ENCODE measurements around the gene GPR108. TPM values are rescaled to one million over a fixed set of nuclear protein-coding genes. Genes with fewer than 3 reads are reported as not detected.
A peak's percentile ranks its signal among the peaks of the same experiment; 100 is the strongest.
"Not testable (repeated sequence)": the region's sequence is repeated elsewhere in the genome, so short reads cannot be mapped to it uniquely, and the experiment has no call there.

The GPR108 gene
- total RNA-seq, 6 experiments from 2014 or later: 22.3 to 53.0 (median 41.3) TPM

DNA sequence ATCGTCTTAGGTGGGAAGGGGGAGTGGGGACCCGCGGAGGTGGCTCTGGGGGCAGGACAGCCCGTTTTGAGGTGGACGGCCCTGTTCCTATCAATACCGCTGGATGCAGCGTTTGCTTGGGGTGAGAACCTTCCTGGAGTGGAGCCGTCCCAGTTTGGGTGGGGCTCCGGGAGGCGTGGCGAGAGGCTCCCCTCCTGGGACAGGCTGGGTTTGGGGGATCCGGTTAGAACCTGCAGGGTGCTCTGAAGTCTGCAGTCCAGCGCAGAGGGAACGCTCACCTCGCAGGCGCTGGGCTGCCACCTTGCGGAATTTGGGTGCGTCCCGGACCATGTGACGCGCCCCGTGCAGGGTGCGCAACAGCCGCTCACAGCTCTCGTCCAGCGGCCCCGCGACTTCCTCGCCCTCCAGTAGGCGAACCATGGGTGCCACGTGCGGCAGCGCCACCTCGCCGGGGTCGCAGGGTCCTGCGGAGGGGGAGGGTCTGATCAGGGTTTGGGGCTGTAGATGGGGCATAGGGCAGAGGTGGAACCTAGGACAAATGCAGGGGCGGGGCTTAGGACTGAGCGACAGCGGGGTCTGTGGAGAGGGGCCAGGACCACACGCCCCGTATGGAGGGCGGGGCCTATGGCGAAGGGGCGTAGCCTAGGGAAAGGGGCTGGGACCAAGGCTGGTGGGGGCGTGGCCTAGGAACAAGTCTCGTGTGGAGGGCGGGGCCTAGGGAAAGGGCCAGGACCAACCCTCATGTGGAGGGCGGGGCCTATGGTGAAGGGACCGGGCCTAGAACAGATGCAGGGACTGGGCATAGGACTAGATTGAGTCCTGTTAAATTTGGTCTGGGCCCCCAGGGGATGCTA, 16.0 kb upstream of the GPR108 start:
- H3K27ac ChIP-seq: peak overlapping the region in 2 of 3 donors; percentile 59 to 89
- peak overlapping the region; percentile 32 to 61 (median 50) for H3K4me3 ChIP-seq
- peak; percentile 84 to 90 (median 86) for ATAC-seq
- peak; percentile 87 to 94 (median 89) for DNase-seq
- TF ChIP-seq, protein P1, sequence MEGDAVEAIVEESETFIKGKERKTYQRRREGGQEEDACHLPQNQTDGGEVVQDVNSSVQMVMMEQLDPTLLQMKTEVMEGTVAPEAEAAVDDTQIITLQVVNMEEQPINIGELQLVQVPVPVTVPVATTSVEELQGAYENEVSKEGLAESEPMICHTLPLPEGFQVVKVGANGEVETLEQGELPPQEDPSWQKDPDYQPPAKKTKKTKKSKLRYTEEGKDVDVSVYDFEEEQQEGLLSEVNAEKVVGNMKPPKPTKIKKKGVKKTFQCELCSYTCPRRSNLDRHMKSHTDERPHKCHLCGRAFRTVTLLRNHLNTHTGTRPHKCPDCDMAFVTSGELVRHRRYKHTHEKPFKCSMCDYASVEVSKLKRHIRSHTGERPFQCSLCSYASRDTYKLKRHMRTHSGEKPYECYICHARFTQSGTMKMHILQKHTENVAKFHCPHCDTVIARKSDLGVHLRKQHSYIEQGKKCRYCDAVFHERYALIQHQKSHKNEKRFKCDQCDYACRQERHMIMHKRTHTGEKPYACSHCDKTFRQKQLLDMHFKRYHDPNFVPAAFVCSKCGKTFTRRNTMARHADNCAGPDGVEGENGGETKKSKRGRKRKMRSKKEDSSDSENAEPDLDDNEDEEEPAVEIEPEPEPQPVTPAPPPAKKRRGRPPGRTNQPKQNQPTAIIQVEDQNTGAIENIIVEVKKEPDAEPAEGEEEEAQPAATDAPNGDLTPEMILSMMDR (IDR thresholded peaks at IDR 0.05): peak; percentile 53 to 67 (median 58)
- TF ChIP-seq POLR2A (IDR thresholded peaks at IDR 0.05): peak; percentile 15
- intact Hi-C loops (cut with DNase I): no loop called here
- 7% methylated on average over 21 of the region's 50 CpGs for WGBS (ENCODE audit: insufficient coverage, low coverage, low lambda C conversion rate, missing lambda C conversion rate)
- no peaks in the 10 kb centered on the region for H3K27me3 ChIP-seq
- H3K9me3 ChIP-seq: no peaks in the 10 kb centered on the region
- H3K4me1 ChIP-seq: peaks cover 0 to 8% (median 0%) of the 10 kb centered on the region in 4 donors
- H3K36me3 ChIP-seq: peaks cover 0 to 8% (median 0%) of the 10 kb centered on the region in 4 donors

DNA sequence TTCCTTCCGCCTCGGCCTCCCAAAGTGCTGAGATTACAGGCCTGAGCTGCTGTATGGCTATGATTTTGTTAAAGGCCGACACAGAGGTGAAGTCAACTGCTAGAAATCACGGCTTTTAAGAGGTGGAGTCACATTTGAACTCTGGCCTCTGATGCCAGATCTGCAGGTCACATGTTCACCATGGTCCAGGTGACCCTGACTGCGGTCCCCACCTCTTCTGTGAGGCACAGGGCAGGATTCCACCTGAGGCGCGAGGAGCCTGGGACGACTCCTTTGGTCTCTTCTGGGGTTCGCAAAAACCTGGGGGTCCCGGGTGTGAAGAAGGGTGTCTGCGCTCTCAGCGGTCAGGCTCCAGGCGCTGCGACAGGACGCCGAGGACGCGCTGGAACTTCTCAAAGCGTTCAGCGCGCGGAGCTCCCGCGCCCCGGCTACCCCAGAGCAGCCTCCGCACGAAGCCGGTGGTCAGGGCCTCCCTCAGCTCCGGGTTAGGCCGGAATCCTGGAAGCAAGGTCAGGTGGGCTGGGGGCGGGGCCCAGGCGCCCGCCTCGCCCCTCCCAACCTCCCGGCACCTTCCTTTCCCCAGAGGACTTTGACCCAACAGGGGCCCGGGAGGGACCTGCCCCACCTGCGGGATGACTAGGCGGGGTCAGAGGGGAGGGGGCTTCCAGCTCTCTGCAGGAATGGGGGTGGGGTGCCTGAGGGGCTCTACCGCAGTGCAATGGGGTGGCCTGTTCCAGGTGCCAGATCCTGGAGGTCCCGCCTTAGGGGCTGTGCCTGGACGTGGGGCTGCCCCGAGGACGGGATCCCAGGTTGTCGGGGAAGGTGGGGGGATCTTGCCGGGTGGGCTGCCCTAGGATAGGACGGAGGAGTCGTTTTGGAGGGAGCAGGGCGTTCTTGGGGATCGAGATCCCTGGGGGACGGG, 15.1 kb upstream of the GPR108 start:
- peak; percentile 64 to 71 (median 66) for ATAC-seq
- peak overlapping the region in 2 of 3 donors; percentile 59 to 89 for H3K27ac ChIP-seq
- WGBS (ENCODE audit: insufficient coverage, low coverage, low lambda C conversion rate, missing lambda C conversion rate): 43% methylated on average over 12 of the region's 50 CpGs
- intact Hi-C loops (cut with DNase I): no loop called here
- peak; percentile 61 to 88 (median 85) for DNase-seq
- H3K27me3 ChIP-seq: no peaks in the 10 kb centered on the region
- peaks cover 0 to 13% (median 0%) of the 10 kb centered on the region in 4 donors for H3K36me3 ChIP-seq
- H3K9me3 ChIP-seq: no peaks in the 10 kb centered on the region
- peak overlapping the region; percentile 32 to 61 (median 50) for H3K4me3 ChIP-seq
- H3K4me1 ChIP-seq: peaks cover 0 to 10% (median 0%) of the 10 kb centered on the region in 4 donors
- TF ChIP-seq POLR2A (IDR thresholded peaks at IDR 0.05): peak; percentile 45
- TF ChIP-seq, protein P1 (IDR thresholded peaks at IDR 0.05): no peak

DNA sequence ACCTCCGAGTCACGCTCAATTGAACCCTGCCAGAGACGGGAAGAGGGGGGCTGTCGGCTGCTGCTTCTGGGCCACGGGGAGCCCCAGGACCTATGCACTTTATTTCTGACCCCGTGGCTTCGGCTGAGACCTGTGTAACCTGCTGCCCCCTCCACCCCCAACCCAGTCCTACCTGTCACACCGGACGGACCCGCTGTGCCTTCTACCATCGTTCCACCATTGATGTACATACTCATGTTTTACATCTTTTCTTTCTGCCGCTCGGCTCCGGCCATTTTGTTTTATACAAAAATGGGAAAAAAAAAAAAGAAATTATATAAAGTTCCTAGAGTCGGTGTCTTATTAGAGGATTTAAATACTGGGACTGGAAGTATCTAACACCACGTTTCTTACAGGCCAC, 13.8 kb upstream of the GPR108 start:
- peaks cover 0 to 10% (median 0%) of the 10 kb centered on the region in 4 donors for H3K4me1 ChIP-seq
- no peak overlapping the region for H3K4me3 ChIP-seq
- H3K27me3 ChIP-seq: no peaks in the 10 kb centered on the region
- intact Hi-C loops (cut with DNase I): no loop called here
- TF ChIP-seq POLR2A (IDR thresholded peaks at IDR 0.05): no peak
- TF ChIP-seq, protein P1 (IDR thresholded peaks at IDR 0.05): no peak
- WGBS (ENCODE audit: insufficient coverage, low coverage, low lambda C conversion rate, missing lambda C conversion rate): 95% methylated on average over 12 of the region's 16 CpGs
- DNase-seq: no peak
- H3K27ac ChIP-seq: peak overlapping the region in 1 of 3 donors; percentile 89
- H3K9me3 ChIP-seq: no peaks in the 10 kb centered on the region
- H3K36me3 ChIP-seq: peaks cover 0 to 26% (median 0%) of the 10 kb centered on the region in 4 donors
- ATAC-seq: no peak

DNA sequence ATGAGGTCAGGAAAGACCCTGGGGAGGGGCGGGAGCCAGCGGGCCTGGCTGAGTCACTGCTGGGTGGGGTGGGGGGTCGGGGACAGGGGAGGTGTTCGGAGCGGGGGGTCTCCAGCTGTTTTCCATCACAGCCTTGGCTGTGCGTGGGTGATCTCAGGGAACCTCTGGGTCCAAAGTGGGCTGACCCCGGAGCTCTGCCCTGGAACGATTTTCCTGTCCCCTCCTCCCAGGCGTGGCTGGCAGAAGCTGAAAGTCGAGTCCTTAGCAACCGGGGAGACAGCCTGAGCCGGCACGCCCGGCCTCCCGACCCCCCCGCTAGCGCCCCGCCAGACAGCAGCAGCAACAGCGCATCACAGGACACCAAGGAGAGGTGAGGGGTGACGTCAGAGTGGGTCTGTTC, 12.7 kb upstream of the GPR108 start:
- Histone ChIP-seq H3K4me3 (no peak overlapping the region), H3K27ac (no peak overlapping the region), H3K36me3 (peaks cover 0 to 28% (median 0%) of the 10 kb centered on the region in 4 donors), H3K4me1 (peaks cover 0 to 12% (median 0%) of the 10 kb centered on the region in 4 donors), H3K27me3 (no peaks in the 10 kb centered on the region), H3K9me3 (no peaks in the 10 kb centered on the region)
- no peak for DNase-seq
- WGBS (ENCODE audit: insufficient coverage, low coverage, low lambda C conversion rate, missing lambda C conversion rate): 75% methylated on average over 4 of the region's 20 CpGs
- no peak for TF ChIP-seq POLR2A (IDR thresholded peaks at IDR 0.05)
- TF ChIP-seq, protein P1 (IDR thresholded peaks at IDR 0.05): no peak
- no peak for ATAC-seq
- intact Hi-C loops (cut with DNase I): no loop called here

DNA sequence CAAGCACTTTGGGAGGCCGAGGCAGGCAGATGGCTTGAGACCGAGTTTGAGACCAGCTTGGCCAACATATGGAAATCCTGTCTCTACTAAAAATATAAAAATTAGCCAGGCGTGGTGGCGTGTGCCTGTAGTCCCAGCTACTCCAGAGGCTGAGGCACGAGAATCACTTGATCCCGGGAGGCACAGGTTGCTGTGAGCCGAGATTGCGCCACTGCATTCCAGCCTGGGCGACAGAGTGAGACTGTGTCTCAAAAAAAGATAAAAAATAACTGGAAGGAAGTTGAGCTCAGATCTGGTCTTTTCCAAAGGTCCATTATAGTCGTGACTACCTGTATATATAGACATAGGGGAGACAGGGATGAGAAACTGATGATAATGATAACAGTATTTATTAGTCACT, 11.2 kb upstream of the GPR108 start:
- not testable (repeated sequence) for H3K27me3 ChIP-seq, DNase-seq, ATAC-seq, H3K4me3 ChIP-seq, H3K9me3 ChIP-seq
- H3K36me3 ChIP-seq: peaks cover 0 to 30% (median 0%) of the 10 kb centered on the region in 4 donors
- peaks cover 0 to 14% (median 0%) of the 10 kb centered on the region in 4 donors for H3K4me1 ChIP-seq
- WGBS (ENCODE audit: insufficient coverage, low coverage, low lambda C conversion rate, missing lambda C conversion rate): 56% methylated on average over 9 of the region's 10 CpGs
- peak overlapping the region in 1 of 3 donors; percentile 6 for H3K27ac ChIP-seq
- intact Hi-C loops (cut with DNase I): loop anchor here in 1 of 2 donors (10.0 kb wide), 1 partner anchor 106 kb away; no protein-coding TSS in a partner anchor
